ENCODE data around the gene ZFP3.
A peak's percentile ranks its signal among the peaks of the same experiment; 100 is the strongest.
"Not testable (repeated sequence)": the region's sequence is repeated elsewhere in the genome, so short reads cannot be mapped to it uniquely, and the experiment has no call there.

Gene ZFP3

DNA sequence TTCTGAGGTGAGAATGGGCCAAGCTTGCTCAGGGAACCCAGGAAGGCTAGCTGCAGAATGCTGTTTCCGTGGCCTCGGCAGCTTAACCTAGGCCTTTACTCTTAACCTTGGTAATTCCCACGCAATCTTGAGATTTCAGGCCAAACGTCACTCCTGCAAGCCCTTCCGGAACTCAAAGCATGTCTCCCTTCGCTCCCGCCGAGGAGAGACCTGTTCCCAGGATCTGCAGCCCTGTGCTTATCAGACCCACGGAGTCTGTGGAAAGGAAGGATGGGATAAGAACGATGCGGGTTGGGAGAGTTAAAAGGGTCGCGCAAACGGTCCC, 524 bp upstream of the ZFP3 start:
- no peak for DNase-seq (ENCODE audit: low read depth)

DNA sequence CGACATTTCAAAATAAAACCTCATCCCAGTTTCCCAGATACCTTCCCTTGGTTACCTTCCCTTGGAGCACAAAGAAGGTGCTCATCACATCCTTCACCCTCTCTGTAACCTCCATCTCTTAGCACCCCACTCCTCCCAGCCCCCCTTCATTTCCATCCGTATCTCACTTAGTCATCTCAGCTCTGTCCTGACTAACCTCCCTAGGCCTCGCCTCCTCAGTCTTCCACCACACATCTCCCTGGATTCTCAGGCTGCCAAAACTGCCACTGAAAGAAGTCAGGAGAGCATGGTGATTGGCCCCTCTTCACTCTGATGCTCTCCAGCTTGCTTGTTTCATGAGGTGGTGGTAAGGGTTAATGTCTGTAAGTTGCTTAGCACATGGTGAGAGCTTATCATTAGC, 2.3 kb downstream of the ZFP3 start:
- DNase-seq (ENCODE audit: low read depth): peak; percentile 13

DNA sequence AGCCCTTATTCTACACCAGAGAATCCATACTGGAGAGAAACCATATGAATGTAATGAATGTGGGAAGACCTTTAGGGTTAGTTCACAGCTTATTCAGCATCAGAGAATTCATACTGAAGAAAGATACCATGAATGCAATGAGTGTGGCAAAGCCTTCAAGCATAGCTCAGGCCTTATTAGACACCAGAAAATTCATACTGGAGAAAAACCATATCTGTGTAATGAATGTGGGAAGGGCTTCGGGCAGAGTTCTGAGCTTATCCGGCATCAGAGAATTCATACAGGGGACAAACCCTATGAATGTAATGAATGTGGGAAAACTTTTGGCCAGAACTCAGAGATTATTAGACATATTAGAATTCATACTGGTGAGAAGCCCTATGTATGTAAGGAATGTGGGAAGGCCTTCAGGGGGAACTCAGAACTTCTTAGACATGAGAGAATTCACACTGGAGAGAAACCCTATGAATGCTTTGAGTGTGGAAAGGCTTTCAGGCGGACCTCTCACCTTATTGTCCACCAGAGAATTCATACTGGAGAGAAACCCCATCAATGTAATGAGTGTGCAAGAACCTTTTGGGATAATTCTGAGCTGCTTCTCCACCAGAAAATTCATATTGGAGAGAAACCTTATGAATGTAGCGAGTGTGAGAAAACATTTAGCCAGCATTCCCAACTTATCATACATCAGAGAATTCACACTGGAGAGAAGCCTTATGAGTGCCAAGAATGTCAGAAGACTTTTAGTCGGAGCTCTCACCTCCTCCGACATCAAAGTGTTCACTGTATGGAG, 14.1 kb downstream of the ZFP3 start:
- no peak for DNase-seq (ENCODE audit: low read depth)

DNA sequence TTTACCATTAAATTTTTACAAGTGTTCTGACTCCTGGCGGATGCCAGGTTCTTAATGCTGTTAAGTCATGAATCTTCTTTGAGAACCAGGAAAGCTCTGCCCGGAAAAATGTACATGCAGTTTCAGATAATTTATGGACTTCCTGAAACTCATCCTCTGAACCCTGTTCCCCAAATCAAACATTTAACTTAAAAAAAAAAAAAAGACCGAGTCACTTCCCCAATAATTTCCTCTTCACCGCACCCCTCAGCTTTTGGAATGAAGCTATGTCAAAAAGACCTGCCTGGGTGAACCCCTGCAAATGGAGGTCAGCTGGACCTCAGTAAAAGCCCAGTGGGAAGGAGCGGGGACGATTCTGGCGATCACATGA, 18.4 kb downstream of the ZFP3 start:
- no peak for DNase-seq (ENCODE audit: low read depth)

DNA sequence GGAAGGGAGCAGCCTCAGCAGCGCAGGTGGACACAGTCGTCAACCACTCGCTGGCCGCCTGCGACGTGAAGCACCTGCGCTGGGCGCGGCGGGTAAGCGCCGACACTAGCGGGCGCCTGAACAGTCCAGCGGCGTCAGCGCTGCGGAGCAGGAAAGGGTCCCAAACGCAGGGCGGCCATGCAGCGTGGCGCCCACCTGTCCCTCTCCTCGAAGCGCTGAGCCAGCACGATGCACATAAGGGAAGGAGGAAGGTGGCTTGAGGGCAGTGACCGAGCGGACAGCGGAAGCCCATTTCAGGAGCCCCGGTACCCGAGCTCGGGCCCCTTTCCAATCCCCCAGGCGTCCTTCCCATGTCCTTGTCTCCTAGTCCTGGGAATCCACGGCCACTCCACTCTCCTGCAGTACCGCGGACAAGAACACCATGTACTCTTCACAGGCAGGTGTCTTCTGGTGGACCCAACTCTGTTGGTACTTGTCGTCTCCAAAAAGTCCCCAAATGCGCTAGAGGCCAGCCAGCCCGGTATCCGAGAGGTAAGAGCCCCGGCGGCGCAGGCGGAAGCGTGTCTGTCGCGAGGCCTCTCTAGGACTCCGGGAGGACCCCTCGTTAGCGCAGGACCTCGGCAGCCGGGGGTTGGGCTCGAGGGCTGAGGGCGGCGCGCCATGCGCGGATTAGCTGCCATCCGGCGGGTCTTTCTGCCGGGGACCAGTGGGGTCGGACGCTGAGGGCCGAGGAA, 19.0 kb downstream of the ZFP3 start:
- no peak for DNase-seq (ENCODE audit: low read depth)

DNA sequence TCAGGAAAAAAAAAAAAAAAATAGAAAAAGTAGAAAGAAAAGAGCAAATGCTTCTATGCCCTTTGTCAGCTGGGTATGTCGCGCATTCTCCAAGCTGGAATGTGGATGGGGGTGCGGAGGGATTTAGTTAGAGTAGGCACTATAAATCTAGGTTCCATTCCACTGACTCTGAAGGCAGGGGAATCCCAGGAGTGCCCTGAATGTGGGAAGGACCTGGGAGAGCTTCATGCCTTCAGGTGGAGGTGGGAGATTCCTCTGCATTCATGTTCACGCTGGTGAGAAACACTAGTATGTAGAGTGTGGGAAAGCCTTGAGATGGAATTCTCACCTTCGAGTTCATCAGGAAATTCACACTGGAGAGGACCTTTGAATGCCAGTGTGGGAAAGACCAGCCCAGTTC, 21.0 kb downstream of the ZFP3 start:
- no peak for DNase-seq (ENCODE audit: low read depth)

DNA sequence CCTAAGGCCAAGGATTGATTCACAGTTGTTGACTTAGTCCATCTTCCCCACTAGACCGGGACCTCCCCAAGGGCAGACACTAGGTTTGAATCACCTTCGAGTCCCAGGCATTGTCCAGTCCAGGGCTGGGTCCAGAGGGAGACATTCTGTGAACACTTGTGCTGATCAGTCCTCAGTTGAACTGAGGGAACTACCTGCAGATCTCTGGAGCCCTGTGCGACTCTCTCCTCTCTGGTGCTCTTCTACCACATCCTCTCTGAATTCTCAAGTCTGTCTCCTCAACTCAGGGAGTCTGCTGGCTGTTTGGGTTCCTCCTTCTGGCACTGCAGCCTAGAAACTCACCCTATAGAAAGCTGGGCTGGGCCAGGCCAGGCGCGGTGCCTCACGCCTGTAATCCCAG, 22.6 kb downstream of the ZFP3 start:
- no peak for DNase-seq (ENCODE audit: low read depth)

DNA sequence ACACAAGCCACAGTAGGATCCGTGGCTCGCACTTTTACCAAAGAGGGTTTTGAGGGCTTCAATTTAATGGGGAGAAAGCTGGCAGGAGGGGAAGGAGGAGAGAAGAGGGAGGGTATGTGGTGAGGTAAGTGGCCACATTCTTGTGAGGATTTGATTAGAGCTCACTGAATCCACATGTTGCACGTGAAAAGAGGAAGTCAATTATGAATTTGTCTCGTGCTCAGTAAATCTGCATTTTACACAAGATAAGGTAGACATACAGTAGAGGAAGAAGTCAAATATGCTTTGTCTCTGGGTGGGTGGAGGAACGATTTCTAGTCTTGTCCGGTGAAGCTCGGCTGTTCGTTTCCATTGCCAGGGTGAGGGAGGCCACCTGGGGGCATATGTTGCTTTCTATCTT, 32.5 kb downstream of the ZFP3 start:
- no peak for DNase-seq (ENCODE audit: low read depth)

DNA sequence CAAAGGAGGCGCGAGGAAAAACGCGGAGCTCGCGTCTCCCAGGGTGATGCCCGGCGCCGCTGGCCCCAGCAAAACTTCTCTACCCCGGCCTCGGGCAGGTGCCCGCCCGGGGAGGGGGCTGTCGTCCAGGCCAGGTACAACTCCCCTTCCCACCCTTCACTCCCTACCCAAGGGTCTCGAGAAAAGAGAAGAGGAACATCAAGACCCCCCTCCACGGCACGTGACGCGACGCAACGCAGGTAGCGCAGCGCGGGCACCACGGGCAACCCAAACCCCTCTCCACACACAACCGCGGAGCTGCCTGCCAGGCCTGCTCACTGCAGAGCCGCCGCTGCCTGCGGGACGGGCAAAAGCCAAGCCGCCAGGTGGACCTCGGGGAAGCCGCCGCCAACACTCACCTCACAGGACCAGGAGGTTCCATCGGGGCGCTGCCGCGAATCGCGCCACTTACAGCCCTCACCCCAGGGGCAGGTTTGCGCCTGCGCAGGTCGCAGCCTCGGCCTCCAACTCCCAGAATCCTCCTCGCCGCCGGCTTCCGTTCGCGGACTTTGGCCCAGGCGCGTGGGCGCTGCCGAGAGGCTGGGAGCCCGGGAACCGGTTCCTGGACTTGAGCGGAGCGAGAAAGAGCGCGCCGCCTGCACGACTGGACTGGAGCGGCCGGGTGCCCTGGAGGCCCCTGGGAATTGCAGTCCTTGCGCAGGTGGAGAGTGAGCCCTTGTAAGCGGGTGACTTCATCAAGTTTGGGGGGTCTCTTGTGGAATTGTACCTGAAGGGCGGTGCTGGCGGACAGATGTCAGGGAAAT, 33.3 kb downstream of the ZFP3 start, which contains the start of gene ZNF232:
Gene ZNF232 (minus strand): TSS at position 477 of the 803 bp plus-strand sequence. CDS start 56 bp downstream, at position 421.
- DNase-seq (ENCODE audit: low read depth): peak; percentile 91

DNA sequence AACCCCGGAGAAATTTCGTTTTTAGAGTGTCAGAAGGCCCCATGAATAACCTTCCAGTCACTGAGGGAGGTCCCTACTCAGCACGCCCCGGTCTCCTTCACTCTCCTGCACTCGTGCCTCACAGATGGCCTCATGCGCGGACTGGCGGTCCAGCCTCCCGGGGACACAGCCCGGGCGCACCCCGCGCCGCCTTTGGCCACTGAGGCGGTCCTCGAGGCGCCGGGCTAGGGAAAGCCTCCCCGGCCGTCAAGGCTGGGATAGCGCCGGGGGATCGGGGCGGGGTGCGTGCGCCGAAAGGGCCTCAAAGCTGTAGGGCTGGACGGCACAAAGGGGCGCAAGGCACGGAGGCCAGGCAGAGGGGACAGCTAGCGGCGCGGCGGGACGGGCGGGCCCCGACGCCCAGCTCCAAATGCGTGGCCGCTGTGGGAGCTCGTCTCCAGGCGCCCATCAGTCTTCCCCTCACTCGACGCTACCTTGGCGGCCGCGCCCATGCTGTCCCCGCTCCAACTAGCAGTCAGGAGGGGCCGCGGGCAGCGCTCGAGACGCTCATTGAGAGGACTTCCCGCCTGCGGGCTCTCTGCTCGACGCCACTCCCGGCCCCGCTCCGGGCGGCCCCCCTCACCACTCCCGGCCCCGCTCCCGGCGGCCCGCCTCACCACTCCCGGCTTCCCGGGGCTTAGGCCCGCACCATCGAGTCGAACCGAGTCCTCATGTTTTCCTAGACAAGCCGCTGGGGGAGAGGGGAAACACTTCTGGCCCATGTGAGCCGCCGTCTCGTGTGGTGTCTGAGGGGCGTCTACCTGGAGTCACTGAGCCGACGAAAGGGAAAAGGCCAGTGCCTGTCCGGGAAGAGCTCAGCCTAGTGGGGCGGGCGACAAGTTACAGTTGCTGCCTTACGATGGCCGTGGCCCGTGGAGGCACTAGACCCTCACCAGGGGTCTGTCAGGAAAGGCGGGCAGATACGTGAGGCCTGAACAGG, 37.7 kb downstream of the ZFP3 start, which contains the start of gene USP6:
Gene USP6 (plus strand): TSS at position 360 of the 979 bp plus-strand sequence. CDS start 14,336 bp downstream, outside the sequence.
- DNase-seq (ENCODE audit: low read depth): no peak

DNA sequence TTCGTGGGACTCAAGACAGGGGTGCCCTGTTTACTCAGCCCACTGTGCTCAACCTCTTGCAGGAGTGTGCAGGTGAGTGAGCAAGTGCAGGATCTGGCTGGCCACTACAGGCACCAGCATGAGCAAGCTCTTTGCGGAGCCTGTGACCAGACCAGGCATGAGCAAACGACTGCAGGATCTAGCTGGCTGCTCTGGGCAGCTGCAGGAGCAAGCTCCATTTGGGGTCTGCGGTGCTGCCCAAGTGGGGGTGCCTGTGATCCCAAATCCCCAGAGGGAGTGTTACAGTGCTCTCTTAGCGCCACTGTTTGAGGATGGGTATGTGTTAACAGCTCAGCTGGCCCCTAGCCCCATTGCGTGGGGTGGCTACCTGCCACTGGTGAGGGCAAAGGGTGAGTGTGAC, 40.0 kb downstream of the ZFP3 start:
- DNase-seq (ENCODE audit: low read depth): no peak

DNA sequence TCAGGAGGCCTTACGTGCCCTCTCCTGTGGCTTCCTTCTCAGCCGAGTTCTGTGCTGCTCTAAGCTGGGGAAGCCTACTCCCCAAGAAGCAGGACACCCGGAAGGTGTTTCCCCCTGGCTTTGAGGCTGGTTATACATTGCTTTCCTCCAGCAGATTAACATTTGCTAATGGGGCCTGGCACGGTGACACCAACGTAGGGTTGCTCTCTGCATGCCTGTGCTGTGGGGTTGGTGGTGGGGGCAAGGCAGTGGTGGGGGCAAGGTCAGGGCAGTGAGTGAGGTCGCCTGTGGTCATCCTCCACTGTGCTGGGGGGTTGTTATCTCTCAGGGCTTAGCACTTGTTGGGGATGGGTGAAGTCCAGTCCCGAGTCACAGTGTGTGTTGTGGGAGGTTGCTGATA, 41.8 kb downstream of the ZFP3 start:
- DNase-seq (ENCODE audit: low read depth): no peak

DNA sequence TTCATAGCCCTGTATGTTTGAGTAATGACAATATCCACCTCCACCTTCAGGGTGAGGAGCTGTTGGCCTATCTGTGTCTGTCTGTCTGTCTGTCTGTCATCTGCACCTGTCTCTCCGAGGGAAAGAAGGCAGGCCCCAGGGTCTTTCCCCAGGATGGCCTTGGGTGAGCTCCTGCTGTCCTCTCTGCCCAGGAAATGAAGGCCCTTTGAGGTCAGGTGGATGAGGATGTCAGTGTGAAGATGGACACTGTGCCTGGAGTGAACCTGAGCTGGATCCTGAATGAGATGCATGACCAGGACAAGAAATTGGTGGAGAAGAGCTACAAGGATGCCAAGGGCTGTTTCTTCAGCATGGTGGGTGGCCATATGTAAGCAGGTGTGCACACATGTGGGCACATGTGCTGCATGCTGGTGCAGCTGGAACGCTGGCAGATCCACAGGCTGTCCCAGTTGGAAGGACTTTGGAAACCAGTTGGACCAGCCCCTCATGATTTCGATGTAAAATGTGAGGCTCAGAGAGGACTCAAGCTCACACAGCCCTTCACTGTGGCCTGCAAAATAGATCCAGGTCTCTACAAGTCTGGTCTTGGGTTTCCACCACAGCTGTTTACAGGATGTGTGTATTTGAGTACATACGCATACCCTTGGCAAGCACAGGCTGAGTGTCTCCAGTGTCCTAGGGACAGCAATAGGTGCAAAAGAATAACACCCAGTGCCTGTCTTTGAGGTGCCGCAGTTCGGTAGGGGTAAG, 42.3 kb downstream of the ZFP3 start:
- not testable (repeated sequence) for DNase-seq (ENCODE audit: low read depth)

DNA sequence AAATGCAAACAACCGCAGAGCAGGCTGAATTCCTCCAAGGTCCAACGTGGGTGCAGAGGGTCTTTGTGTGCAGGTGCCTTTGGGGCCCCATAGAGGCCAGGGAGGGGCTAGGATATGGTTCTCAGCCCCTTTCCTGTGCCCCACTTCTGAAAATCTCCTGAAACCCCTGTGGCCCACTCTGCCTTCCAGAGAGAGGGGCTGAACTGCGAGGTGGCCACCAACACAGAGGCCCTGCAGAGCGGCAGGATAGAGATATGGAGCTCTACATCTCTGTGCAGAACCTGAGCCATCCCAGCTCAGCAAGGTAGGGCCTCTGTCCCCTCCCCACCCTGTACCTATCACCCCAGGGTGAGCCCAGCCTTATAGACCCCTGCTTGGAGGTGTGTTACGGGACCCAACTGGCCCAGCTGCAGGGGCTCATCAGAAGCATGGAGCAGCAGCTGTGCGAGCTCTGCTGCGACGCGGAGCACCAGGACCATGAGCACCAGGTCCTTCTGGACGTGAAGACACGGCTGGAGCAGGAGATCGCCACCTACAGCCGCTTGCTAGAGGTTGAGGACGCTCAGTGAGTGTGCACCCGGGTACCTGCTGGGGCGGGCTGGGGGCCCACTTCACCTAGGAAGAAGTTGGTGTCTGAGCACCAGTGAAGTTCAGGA, 43.0 kb downstream of the ZFP3 start:
- DNase-seq (ENCODE audit: low read depth): no peak

DNA sequence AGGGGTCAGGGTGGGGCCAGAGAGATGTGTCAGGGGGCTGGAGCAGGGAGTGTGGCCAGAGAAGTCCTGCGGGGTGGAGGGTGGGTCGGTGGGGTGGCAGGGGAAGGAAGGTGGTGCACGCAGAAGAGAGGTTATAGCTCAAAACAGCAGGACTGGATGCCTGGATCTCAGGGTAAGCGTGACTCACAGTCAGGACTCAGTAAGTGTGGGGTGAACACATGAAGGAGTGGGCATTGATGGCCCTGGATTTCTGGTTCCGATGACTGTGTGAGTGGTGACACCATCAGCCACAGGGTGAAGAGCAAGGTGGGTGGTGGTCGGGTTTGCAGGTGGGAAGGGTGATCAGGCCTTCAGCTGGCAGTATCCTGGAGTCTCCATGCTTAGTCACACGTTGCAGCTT, 43.8 kb downstream of the ZFP3 start:
- not testable (repeated sequence) for DNase-seq (ENCODE audit: low read depth)

DNA sequence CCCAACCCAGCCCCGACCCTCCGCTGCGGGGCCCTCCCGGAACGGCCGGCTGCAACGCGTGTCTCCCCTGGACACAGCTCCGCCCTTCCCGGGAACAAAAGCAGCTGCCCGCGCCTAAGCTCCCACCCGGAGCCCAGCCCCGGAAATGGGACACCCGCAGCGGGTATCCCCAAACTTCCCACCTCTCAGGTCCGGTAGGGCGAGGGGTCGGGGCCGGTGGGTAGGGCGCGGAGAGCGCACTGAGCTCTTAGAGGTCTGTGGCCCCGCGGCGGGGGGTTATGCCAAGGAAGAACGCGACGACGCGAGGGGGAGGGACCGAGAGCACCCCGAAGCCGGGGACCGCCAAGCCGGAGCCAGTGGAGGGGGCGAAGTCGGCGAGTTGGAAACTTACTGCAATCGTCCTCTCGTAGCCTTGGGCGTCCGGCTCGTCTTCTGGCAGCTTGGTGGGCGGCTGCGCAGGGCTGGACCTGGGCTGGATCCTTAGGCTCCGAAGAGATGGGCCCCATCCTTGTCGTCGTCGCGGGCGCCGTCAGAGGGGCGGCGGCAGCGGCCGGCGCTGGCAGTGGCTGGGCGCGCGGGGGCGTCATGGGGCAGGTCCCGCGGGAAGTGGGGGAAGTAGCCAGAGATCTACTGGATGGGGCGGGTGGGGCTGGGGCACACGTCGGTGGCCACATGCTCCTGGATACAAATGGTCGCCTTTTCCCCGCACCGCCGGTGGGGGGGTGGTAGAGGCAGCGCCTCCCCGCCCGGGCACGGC, 44.5 kb downstream of the ZFP3 start:
- DNase-seq (ENCODE audit: low read depth): peak; percentile 15

DNA sequence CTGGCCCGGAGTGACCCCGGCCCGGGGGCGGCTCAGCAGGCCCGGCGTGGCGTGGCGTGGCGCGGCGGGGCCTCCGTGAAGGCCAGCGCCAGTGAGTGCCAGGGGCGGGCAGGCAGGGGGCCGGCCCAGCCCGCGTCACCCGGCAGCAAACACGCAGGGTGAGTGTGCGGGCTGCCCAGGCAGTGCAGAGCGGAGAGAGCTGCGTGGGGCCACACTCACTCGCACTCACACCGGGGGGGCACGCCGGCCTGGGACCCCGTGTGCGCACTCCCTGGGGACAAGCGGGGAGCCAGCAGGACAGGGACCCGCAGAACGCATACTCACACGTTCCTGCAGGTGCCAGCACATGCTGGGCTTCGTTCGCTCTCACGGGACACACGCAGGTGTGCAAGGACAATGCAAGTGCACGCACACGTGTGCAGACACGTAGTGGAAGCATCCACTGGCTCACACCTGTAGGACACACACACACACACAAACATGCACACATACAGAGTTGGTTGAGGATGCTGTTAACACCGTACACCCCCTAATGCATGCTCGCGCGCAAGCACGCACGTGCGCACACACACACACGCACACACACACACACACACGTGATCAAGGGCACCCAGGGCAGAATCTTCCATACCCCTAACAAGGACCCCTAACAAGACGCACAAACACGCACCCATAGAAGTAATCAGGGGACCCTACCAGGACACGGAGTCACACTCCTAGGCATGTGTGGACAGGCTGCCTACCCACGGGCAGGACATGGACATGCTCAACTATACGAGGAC, 45.3 kb downstream of the ZFP3 start:
- no peak for DNase-seq (ENCODE audit: low read depth)

DNA sequence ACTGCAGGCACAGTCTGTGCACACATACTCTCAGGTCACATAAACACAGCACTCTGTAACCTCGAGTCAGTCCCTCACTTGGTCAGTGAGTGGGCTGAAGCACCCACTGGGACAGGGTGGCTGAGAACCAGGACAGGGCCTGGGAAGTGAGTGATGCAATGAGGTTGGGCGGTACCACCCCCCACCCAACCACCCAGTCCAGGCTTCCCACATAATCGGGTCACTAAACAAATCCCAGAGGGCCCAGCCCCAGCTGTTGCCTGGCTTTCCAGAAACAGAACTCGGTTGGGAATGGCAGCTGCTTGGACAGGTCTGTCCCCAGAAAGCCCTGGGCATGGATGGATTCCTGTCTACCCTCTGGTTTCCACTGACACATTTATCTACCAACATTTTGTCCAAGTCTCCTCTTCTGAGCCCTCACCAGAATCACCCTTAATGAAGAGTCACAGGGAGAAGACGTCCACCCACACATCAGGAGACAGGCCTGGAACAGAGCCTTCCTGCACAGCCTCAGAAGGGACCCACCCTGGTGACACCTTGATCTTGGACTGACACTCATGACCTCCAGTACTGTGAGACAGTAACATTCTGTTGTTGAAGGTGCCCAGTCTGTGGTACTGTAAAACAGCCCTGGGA, 46.0 kb downstream of the ZFP3 start:
- DNase-seq (ENCODE audit: low read depth): not testable (repeated sequence)
